Panc1 (cell line): ENCODE results near the gene MAPKAP1. TPM values are rescaled to one million over a fixed set of nuclear protein-coding genes. Genes with fewer than 3 reads are reported as not detected.

Source experiments
- ATAC-seq: fragments of 200-7000 bp; cut with Tn5 transposase; 2 replicates; pipeline ENCODE4 v1.9.1; 2020; ENCODE audit warnings: mild to moderate bottlenecking, moderate library complexity
- BruUV-seq: library from RNA; stranded (reverse); fragments of 400-500 nt; replicated peaks from 2 replicates; lab custom pipeline; 2021; lab: Mats Ljungman, UMichigan
- CTCF ChIA-PET: fragments of 300-600 bp; sonication (Branson Sonifier 250); formaldehyde crosslinking; loops from one replicate; lab custom pipeline; 2022; ENCODE audit warnings: antibody characterized with exemption; lab: Charles Lee
- POLR2A ChIA-PET: fragments of 300-600 bp; sonication (Branson Sonifier 250); formaldehyde crosslinking; loops from one replicate; lab custom pipeline; 2022; ENCODE audit warnings: antibody characterized with exemption; lab: Charles Lee
- DNase-seq: peaks from one replicate; pipeline ENCODE4 v3.0.0-alpha.2; 2010; ENCODE audit warnings: low read depth, low spot score
- H3K27ac ChIP-seq: 2 replicates; pipeline ENCODE4 v1.5.1; 2011; ENCODE audit warnings: mild to moderate bottlenecking, low read length, inconsistent platforms
- H3K27me3 ChIP-seq: fragments of 200-500 bp; sonication (Bioruptor generic); 2 replicates; pipeline ENCODE4 v1.6.0; 2014; ENCODE audit warnings: low read length, inconsistent platforms; ENCODE audit not compliant: control insufficient read depth, insufficient read depth
- H3K36me3 ChIP-seq: fragments of 200-500 bp; sonication (Bioruptor generic); 2 replicates; pipeline ENCODE4 v1.5.1; 2014; ENCODE audit warnings: inconsistent platforms, mild to moderate bottlenecking, low read length, moderate library complexity; ENCODE audit not compliant: control insufficient read depth, insufficient read depth
- H3K4me1 ChIP-seq: 2 replicates; pipeline ENCODE4 v1.5.1; 2011; ENCODE audit warnings: inconsistent platforms, mild to moderate bottlenecking, low read length, moderate library complexity; ENCODE audit not compliant: control insufficient read depth, insufficient read depth
- H3K4me3 ChIP-seq, 2 experiments: 2 replicates each; pipeline ENCODE4 v1.5.1; 2011 to 2012; ENCODE audit warnings: low read depth in 2 of 2, low read length in 2 of 2, mild to moderate bottlenecking in 2 of 2, inconsistent platforms in 1 of 2, moderate library complexity in 1 of 2
- H3K9me3 ChIP-seq: fragments of 200-500 bp; sonication (Bioruptor generic); 2 replicates; pipeline ENCODE4 v1.5.1; 2014; ENCODE audit warnings: low read depth, mild to moderate bottlenecking, inconsistent platforms, low read length, moderate library complexity; ENCODE audit not compliant: control insufficient read depth, insufficient read depth
- POLR2AphosphoS5 ChIP-seq: IDR thresholded peaks from 2 replicates; pipeline ENCODE4 v1.6.1; 2012; ENCODE audit warnings: mild to moderate bottlenecking, low read depth, low read length, moderate library complexity
- REST ChIP-seq, 2 experiments: IDR thresholded peaks; 2 replicates each; pipeline ENCODE4 v1.6.1; 2011 to 2012; ENCODE audit warnings: low read depth in 2 of 2, control low read depth in 1 of 2, low read length in 1 of 2, mild to moderate bottlenecking in 1 of 2, moderate library complexity in 1 of 2; ENCODE audit not compliant: insufficient read depth in 1 of 2
- SIN3A ChIP-seq: IDR thresholded peaks from 2 replicates; pipeline ENCODE4 v1.6.1; 2012; ENCODE audit warnings: low read depth, mild to moderate bottlenecking, low read length, moderate library complexity, borderline replicate concordance; ENCODE audit not compliant: insufficient read depth
- in situ Hi-C: cut with HindIII; loops from 2 replicates; pipeline ENCODE4 v1.10.0; 2016; ENCODE audit warnings: low sequenced_read_pairs, low pct_unique_long_range_greater_than_20kb
- intact Hi-C: fragments of 100-400 bp; cut with micrococcal nuclease; formaldehyde crosslinking; loops from one replicate; pipeline ENCODE4 v1.10.0; 2022; ENCODE audit not compliant: unreplicated experiment
- total RNA-seq: library from RNA; stranded (reverse); gene quantifications from one replicate; pipeline ENCODE4 v1.2.1, GENCODE V29; 2021; ENCODE audit not compliant: unreplicated experiment

MAPKAP1 gene
- total RNA-seq, 1 experiment from 2014 or later = 72.7 TPM

- no peaks in the 10 kb centered on the region for H3K9me3 ChIP-seq
- no peaks in the 10 kb centered on the region for H3K27me3 ChIP-seq
- no peak for ATAC-seq
- intact Hi-C loops (no loop called here), in situ Hi-C loops (no loop called here)
- H3K36me3 ChIP-seq = no peaks in the 10 kb centered on the region
- TF ChIP-seq POLR2AphosphoS5 (no peak), REST (IDR thresholded peaks at IDR 0.05; ENCODE audit: insufficient read depth in 1 of 2, low read depth in 2 of 2, low read length in 1 of 2) (no peak)
- H3K4me3 ChIP-seq = no peak overlapping the region
- ChIA-PET CTCF (no interaction called here), POLR2A (interaction anchor here (0.7 kb wide), 1 partner anchor 392 kb away, joined by 10 read pairs; no protein-coding TSS in a partner anchor)
- no peak overlapping the region for H3K27ac ChIP-seq
- no peak for DNase-seq
- no TSS peak for BruUV-seq
- H3K4me1 ChIP-seq = no peaks in the 10 kb centered on the region; the same call in none of the 2 replicates
These were observed 234.5 kb downstream of the MAPKAP1 start for GRCh38 chr9:125472562-125472925.

- BruUV-seq = no TSS peak
- no peaks in the 10 kb centered on the region; the same call in none of the 2 replicates for H3K4me1 ChIP-seq
- CTCF ChIA-PET = no interaction called here
These were observed 236.0 kb downstream of the MAPKAP1 start for GRCh38 chr9:125470767-125471580.

More at GRCh38 chr9:125470767-125471580, 236.0 kb downstream of the MAPKAP1 start:
- DNase-seq (no peak), ATAC-seq (no peak)
- H3K36me3 ChIP-seq = no peaks in the 10 kb centered on the region
- H3K9me3 ChIP-seq = no peaks in the 10 kb centered on the region
- H3K4me3 ChIP-seq = no peak overlapping the region
- no peaks in the 10 kb centered on the region for H3K27me3 ChIP-seq
- POLR2A ChIA-PET = no interaction called here
- in situ Hi-C loops = no loop called here
- intact Hi-C loops = no loop called here
- TF ChIP-seq POLR2AphosphoS5 = no peak
- no peak for TF ChIP-seq SIN3A
- TF ChIP-seq REST (IDR thresholded peaks at IDR 0.05; ENCODE audit: insufficient read depth in 1 of 2, low read depth in 2 of 2, low read length in 1 of 2) = no peak
- H3K27ac ChIP-seq = no peak overlapping the region
